Osteoblast (primary cell): ENCODE measurements around the gene KBTBD12. TPM values are rescaled to one million over a fixed set of nuclear protein-coding genes. Genes with fewer than 3 reads are reported as not detected.

Source experiments
- DNase-seq: peaks from one replicate; pipeline ENCODE4 v3.0.0; 2011; ENCODE audit warnings: low spot score, mixed read lengths; ENCODE audit not compliant: insufficient read length; ENCODE audit errors: missing footprints
- H2AFZ ChIP-seq: 2 replicates; pipeline ENCODE4 v1.6.0; 2011; ENCODE audit warnings: mild to moderate bottlenecking, low read length
- H3K27ac ChIP-seq: 2 replicates; pipeline ENCODE4 v1.5.1; 2011; ENCODE audit warnings: mild to moderate bottlenecking, low read depth, low read length, moderate library complexity
- H3K27me3 ChIP-seq: 2 replicates; pipeline ENCODE4 v1.6.0; 2012; ENCODE audit warnings: mild to moderate bottlenecking, control low read depth, inconsistent platforms, low read length, moderate library complexity; ENCODE audit not compliant: insufficient read depth
- H3K36me3 ChIP-seq: 2 replicates; pipeline ENCODE4 v1.5.1; 2011; ENCODE audit warnings: mild to moderate bottlenecking, low read length, control low read depth, moderate library complexity; ENCODE audit not compliant: insufficient read depth
- H3K4me1 ChIP-seq: 2 replicates; pipeline ENCODE4 v1.5.1; 2011; ENCODE audit warnings: mild to moderate bottlenecking, low read length, control low read depth, moderate library complexity; ENCODE audit not compliant: insufficient read depth
- H3K4me2 ChIP-seq: 2 replicates; pipeline ENCODE4 v1.6.0; 2011; ENCODE audit warnings: mild to moderate bottlenecking, low read length; ENCODE audit not compliant: insufficient read depth
- H3K4me3 ChIP-seq: fragments of 200-600 bp; sonication (generic); 3 replicates; pipeline ENCODE4 v1.5.1; 2012; ENCODE audit warnings: mild to moderate bottlenecking, low read length, inconsistent platforms; ENCODE audit not compliant: insufficient read depth
- H3K79me2 ChIP-seq: 2 replicates; pipeline ENCODE4 v1.6.0; 2012; ENCODE audit warnings: mild to moderate bottlenecking, low read length, control low read depth, inconsistent platforms; ENCODE audit not compliant: insufficient read depth
- H3K9me3 ChIP-seq: 2 replicates; pipeline ENCODE4 v1.5.1; 2011; ENCODE audit warnings: low read depth, low read length, control low read depth
- H4K20me1 ChIP-seq: 2 replicates; pipeline ENCODE4 v1.6.0; 2012; ENCODE audit warnings: mild to moderate bottlenecking, low read length, control low read depth; ENCODE audit not compliant: insufficient read depth
- CTCF ChIP-seq: IDR thresholded peaks from 2 replicates; pipeline ENCODE4 v1.5.1; 2011; ENCODE audit warnings: mild to moderate bottlenecking, low read depth, low read length, moderate library complexity; ENCODE audit errors: extremely low read depth
- total RNA-seq: library from RNA; depleted of rRNA; stranded (reverse); fragments of >200 nt; gene quantifications from 2 replicates; pipeline ENCODE4 v1.2.3, GENCODE V29; 2012

Gene KBTBD12
- total RNA-seq, 1 donor = not detected

GRCh38 chr3:127990461-127990860, 75.4 kb downstream of the KBTBD12 start:
- Histone ChIP-seq H3K4me1 (no peaks in the 10 kb centered on the region), H3K9me3 (no peaks in the 10 kb centered on the region), H2AFZ (no peak overlapping the region), H3K4me3 (no peak overlapping the region), H3K79me2 (no peaks in the 10 kb centered on the region), H3K4me2 (no peak overlapping the region), H3K36me3 (no peaks in the 10 kb centered on the region), H4K20me1 (no peaks in the 10 kb centered on the region), H3K27ac (no peak overlapping the region), H3K27me3 (peaks cover 4% of the 10 kb centered on the region)
- TF ChIP-seq CTCF = no peak
- DNase-seq = no peak

GRCh38 chr3:127991251-127991650, 76.2 kb downstream of the KBTBD12 start:
- no peak for TF ChIP-seq CTCF
- no peaks in the 10 kb centered on the region for H3K4me1 ChIP-seq
- H3K27ac ChIP-seq = no peak overlapping the region
- no peaks in the 10 kb centered on the region for H3K79me2 ChIP-seq
- H3K9me3 ChIP-seq = no peaks in the 10 kb centered on the region
- H3K27me3 ChIP-seq = peaks cover 4% of the 10 kb centered on the region
- H4K20me1 ChIP-seq = no peaks in the 10 kb centered on the region
- no peak overlapping the region for H3K4me2 ChIP-seq
- H2AFZ ChIP-seq = no peak overlapping the region
- no peaks in the 10 kb centered on the region for H3K36me3 ChIP-seq
- H3K4me3 ChIP-seq = no peak overlapping the region
- no peak for DNase-seq

- DNase-seq = no peak
- TF ChIP-seq CTCF = no peak
- no peak overlapping the region for H3K4me2 ChIP-seq
Observed at GRCh38 chr3:127991681-127992080, 76.6 kb downstream of the KBTBD12 start.

GRCh38 chr3:127992127-127992526, 77.1 kb downstream of the KBTBD12 start:
- DNase-seq = no peak
- peaks cover 5% of the 10 kb centered on the region for H3K27me3 ChIP-seq

More at GRCh38 chr3:127991681-127992080, 76.6 kb downstream of the KBTBD12 start:
- Histone ChIP-seq H4K20me1 (no peaks in the 10 kb centered on the region), H3K9me3 (no peaks in the 10 kb centered on the region), H3K79me2 (no peaks in the 10 kb centered on the region), H3K27me3 (peaks cover 4% of the 10 kb centered on the region), H3K27ac (no peak overlapping the region), H3K4me3 (no peak overlapping the region), H3K4me1 (no peaks in the 10 kb centered on the region), H3K36me3 (no peaks in the 10 kb centered on the region), H2AFZ (no peak overlapping the region)

More at GRCh38 chr3:127992127-127992526, 77.1 kb downstream of the KBTBD12 start:
- no peaks in the 10 kb centered on the region for H3K9me3 ChIP-seq
- no peaks in the 10 kb centered on the region for H3K4me1 ChIP-seq
- H2AFZ ChIP-seq = no peak overlapping the region
- H3K27ac ChIP-seq = no peak overlapping the region
- no peaks in the 10 kb centered on the region for H3K36me3 ChIP-seq
- no peak overlapping the region for H3K4me3 ChIP-seq
- H3K4me2 ChIP-seq = no peak overlapping the region
- no peaks in the 10 kb centered on the region for H4K20me1 ChIP-seq
- H3K79me2 ChIP-seq = no peaks in the 10 kb centered on the region
- TF ChIP-seq CTCF = no peak
